Aorta (tissue), 5 donors: ENCODE measurements around the gene PHPT1. TPM values are rescaled to one million over a fixed set of nuclear protein-coding genes. Genes with fewer than 3 reads are reported as not detected.
"Not testable (repeated sequence)": the region's sequence is repeated elsewhere in the genome, so short reads cannot be mapped to it uniquely, and the experiment has no call there.

Experiments used
- ATAC-seq: fragments of 200-7000 bp; cut with Tn5 transposase; one replicate; pipeline ENCODE4 v1.9.1; 2022; ENCODE audit warnings: moderate library complexity; ENCODE audit not compliant: low FRiP score
- DNase-seq, 2 donors: peaks; one replicate each; pipeline ENCODE4 v3.0.0-alpha.2; 2020
- H3K27ac ChIP-seq, 2 donors: one replicate each; pipeline ENCODE4 v1.5.1; 2013; ENCODE audit warnings: low read length in 2 of 2, mild to moderate bottlenecking in 2 of 2, moderate library complexity in 2 of 2, control low read depth in 1 of 2, inconsistent platforms in 1 of 2, low read depth in 1 of 2
- H3K27me3 ChIP-seq, 2 donors: one replicate each; pipeline ENCODE4 v1.6.1; 2013; ENCODE audit warnings: control low read depth in 1 of 2, low read length in 1 of 2, mild to moderate bottlenecking in 1 of 2, moderate library complexity in 1 of 2; ENCODE audit not compliant: insufficient read depth in 2 of 2, control insufficient read depth in 1 of 2
- H3K36me3 ChIP-seq, 2 donors: one replicate each; pipeline ENCODE4 v1.6.1; 2013; ENCODE audit warnings: control low read depth in 1 of 2, low read length in 1 of 2, mild to moderate bottlenecking in 1 of 2; ENCODE audit not compliant: insufficient read depth in 2 of 2, control insufficient read depth in 1 of 2
- H3K4me1 ChIP-seq, 2 donors: one replicate each; pipeline ENCODE4 v1.6.1; 2013; ENCODE audit warnings: low read length in 2 of 2, control low read depth in 1 of 2, mild to moderate bottlenecking in 1 of 2, moderate library complexity in 1 of 2; ENCODE audit not compliant: insufficient read depth in 2 of 2, control insufficient read depth in 1 of 2
- H3K4me3 ChIP-seq, 2 donors: one replicate each; pipeline ENCODE4 v1.5.1; 2013; ENCODE audit warnings: low read length in 2 of 2, control low read depth in 1 of 2, mild to moderate bottlenecking in 1 of 2
- H3K9me3 ChIP-seq: one replicate; pipeline ENCODE4 v1.6.1; 2013; ENCODE audit warnings: mild to moderate bottlenecking, low read length; ENCODE audit not compliant: control insufficient read depth
- WGBS, 2 donors: extraction: QIAGEN DNeasy Blood & Tissue Kit; methylation state at CpG; one replicate each; pipeline ENCODE4 v1.1.7; 2013; 5-methylcytosine and 5-hydroxymethylcytosine counted together
- intact Hi-C, 2 donors: fragments of 100-400 bp; cut with DNase I; formaldehyde crosslinking; loops; one replicate each; pipeline versions ENCODE4 v1.14.2 to v1.15.0; 2022
- polyA plus RNA-seq, 2 donors: library from polyadenylated mRNA; stranded (reverse); fragments of 200-250 nt; gene quantifications; one replicate each; pipeline ENCODE4 v1.2.3, GENCODE V29; 2013
- total RNA-seq, 2 donors: library from RNA; stranded (reverse); fragmentation: NEBNext Ultra II Directional; extraction: Animal tissue kit (Norgen Biotek cat#: 25700); gene quantifications; one replicate each; pipeline ENCODE4 v1.2.1, GENCODE V29; 2021
- donor health status: healthy with polysubstance abuse.
- donor health status: Bipolar disorder and iron deficiency.
- donor health status: DM: no; HTN: no; CAD: no.
- donor health status: DM: no; HTN: no; CAD: no.
- donor health status: DM: yes; HTN: yes; CAD: no.

Gene PHPT1
- total and polyA plus RNA-seq, 4 donors, result 65.6 to 165 (median 106) TPM

DNA sequence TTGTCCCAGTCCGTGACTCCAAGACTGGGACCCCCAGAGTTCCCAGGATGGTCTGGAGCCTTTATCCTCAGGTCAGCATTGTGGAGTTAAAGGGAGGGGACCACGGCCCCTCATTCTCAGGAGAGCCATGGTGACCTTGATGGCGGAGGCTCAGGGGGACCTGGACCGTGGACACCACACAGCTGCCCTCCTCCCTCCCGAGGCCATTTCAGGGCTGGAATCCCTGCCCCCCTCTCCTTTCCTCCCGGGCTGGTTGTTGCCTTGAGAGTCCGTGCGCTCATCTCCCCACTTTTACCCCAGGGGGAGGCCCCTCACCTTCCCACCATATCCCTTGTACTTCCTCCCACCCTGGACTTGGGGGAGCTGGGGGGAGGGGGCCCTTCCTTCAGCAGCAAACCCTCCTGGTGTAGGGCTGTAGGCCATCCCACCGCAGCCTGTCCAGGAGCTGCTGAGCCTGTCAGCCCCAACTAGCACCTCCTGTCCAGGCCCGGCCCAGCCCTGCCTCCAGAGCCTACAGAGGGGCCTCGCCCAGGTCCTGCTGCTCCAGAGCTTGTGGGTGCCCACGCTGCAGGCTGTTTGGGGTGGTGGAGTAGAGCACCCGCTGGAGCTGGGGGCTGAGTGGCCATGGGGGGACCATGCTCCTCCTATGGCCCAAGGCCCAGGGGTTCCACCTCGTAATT is 21.3 kb upstream of the PHPT1 start:
- H3K4me1 ChIP-seq, result no peaks in the 10 kb centered on the region
- no peak overlapping the region for H3K4me3 ChIP-seq
- peak; percentile 47 to 63 for DNase-seq
- H3K27me3 ChIP-seq, result no peaks in the 10 kb centered on the region
- H3K9me3 ChIP-seq, result no peaks in the 10 kb centered on the region
- peaks cover 0 to 3% of the 10 kb centered on the region in 2 donors for H3K36me3 ChIP-seq
- H3K27ac ChIP-seq, result no peak overlapping the region
- intact Hi-C loops, result no loop called here
- ATAC-seq, result no peak
- WGBS, 2 donors, result 88 to 93% methylated on average over 14 of the region's 14 CpGs

GRCh38 chr9:136828474-136829140 is 20.6 kb upstream of the PHPT1 start:
- DNase-seq, result peak in 1 of 2 donors; percentile 55
- Histone ChIP-seq H3K4me3 (no peak overlapping the region), H3K27me3 (no peaks in the 10 kb centered on the region), H3K27ac (no peak overlapping the region), H3K9me3 (no peaks in the 10 kb centered on the region), H3K36me3 (peaks cover 0 to 3% of the 10 kb centered on the region in 2 donors), H3K4me1 (no peaks in the 10 kb centered on the region)
- intact Hi-C loops, result no loop called here
- WGBS, 2 donors, result 95% methylated on average over 31 of the region's 31 CpGs
- no peak for ATAC-seq

- ATAC-seq (no peak), DNase-seq (peak; percentile 38 to 51)
- Histone ChIP-seq H3K9me3 (no peaks in the 10 kb centered on the region), H3K4me3 (no peak overlapping the region), H3K36me3 (peaks cover 0 to 3% of the 10 kb centered on the region in 2 donors), H3K27ac (no peak overlapping the region), H3K4me1 (no peaks in the 10 kb centered on the region), H3K27me3 (no peaks in the 10 kb centered on the region)
- intact Hi-C loops, result no loop called here
- 90% methylated on average over 14 of the region's 14 CpGs for WGBS, 2 donors
Observed at GRCh38 chr9:136829412-136829811, 19.8 kb upstream of the PHPT1 start.

GRCh38 chr9:136829981-136830885 is 19.0 kb upstream of the PHPT1 start:
- H3K4me1 ChIP-seq, result no peaks in the 10 kb centered on the region
- intact Hi-C loops, result no loop called here
- ATAC-seq (peak; percentile 14), DNase-seq (peak; percentile 45 to 74)
- H3K4me3 ChIP-seq, result no peak overlapping the region
- no peaks in the 10 kb centered on the region for H3K9me3 ChIP-seq
- no peaks in the 10 kb centered on the region for H3K27me3 ChIP-seq
- H3K36me3 ChIP-seq, result peaks cover 0 to 3% of the 10 kb centered on the region in 2 donors
- WGBS, 2 donors, result 90 to 91% methylated on average over 41 of the region's 41 CpGs
- no peak overlapping the region for H3K27ac ChIP-seq

GRCh38 chr9:136831002-136831719 is 18.0 kb upstream of the PHPT1 start:
- intact Hi-C loops, result no loop called here
- no peaks in the 10 kb centered on the region for H3K27me3 ChIP-seq
- WGBS, 2 donors, result 92% methylated on average over 30 of the region's 30 CpGs
- H3K9me3 ChIP-seq, result no peaks in the 10 kb centered on the region
- no peak overlapping the region for H3K4me3 ChIP-seq
- no peaks in the 10 kb centered on the region for H3K36me3 ChIP-seq
- no peak overlapping the region for H3K27ac ChIP-seq
- DNase-seq (peak in 1 of 2 donors; percentile 55), ATAC-seq (no peak)
- H3K4me1 ChIP-seq, result no peaks in the 10 kb centered on the region

DNA sequence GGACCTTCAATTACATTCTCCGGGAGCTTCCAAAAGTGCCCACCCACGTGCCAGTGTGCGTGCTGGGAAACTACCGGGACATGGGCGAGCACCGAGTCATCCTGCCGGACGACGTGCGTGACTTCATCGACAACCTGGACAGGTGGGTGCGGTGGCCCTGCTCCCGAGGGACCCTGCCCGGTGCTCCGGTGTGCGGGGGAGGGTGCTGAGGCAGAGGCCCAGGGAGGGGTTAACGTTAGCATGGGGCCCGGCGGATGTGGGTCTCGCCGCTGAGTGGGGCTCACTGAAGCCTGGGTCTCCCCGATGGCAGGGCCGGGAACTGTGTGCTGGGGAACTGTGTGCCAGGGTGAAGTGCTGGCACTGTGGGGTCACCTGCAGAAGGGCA is 17.5 kb upstream of the PHPT1 start:
- Histone ChIP-seq H3K27me3 (no peaks in the 10 kb centered on the region), H3K27ac (no peak overlapping the region), H3K36me3 (no peaks in the 10 kb centered on the region), H3K4me1 (no peaks in the 10 kb centered on the region), H3K4me3 (no peak overlapping the region), H3K9me3 (no peaks in the 10 kb centered on the region)
- 86 to 87% methylated on average over 23 of the region's 23 CpGs for WGBS, 2 donors
- ATAC-seq (no peak), DNase-seq (peak; percentile 44 to 72)
- intact Hi-C loops, result no loop called here

DNA sequence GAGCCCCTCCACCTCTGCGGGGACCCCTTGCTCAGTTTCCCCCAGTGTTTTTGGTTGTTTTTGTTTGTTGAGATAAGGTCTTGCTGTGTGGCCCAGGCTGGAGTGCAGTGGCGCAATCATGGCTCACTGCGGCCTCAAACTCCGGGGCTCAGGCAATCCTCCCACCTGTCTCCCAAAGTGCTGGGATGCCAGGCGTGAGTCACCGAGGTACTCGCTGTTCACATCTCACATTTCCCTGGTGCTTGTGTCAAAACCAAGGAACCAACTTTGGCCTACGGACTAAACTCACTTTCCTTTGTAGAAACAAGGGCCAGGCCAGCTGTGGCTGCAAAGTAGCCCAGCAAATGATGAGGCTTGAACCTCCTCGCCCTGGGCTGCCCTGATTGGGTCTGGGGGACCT is 16.6 kb upstream of the PHPT1 start:
- Histone ChIP-seq H3K27ac (no peak overlapping the region), H3K4me3 (no peak overlapping the region), H3K27me3 (no peaks in the 10 kb centered on the region), H3K9me3 (no peaks in the 10 kb centered on the region), H3K36me3 (no peaks in the 10 kb centered on the region), H3K4me1 (no peaks in the 10 kb centered on the region)
- DNase-seq (peak in 1 of 2 donors; percentile 61), ATAC-seq (no peak)
- intact Hi-C loops, result no loop called here
- WGBS, 2 donors, result 89 to 90% methylated on average over 9 of the region's 9 CpGs

GRCh38 chr9:136833381-136834048 is 15.7 kb upstream of the PHPT1 start:
- ATAC-seq, H3K36me3 ChIP-seq, H3K27ac ChIP-seq, DNase-seq, H3K4me1 ChIP-seq, intact Hi-C loops, H3K27me3 ChIP-seq, H3K9me3 ChIP-seq, H3K4me3 ChIP-seq: not testable (repeated sequence)
- WGBS, 2 donors, result 82 to 86% methylated on average over 16 of the region's 16 CpGs
